ENCODE measurements around the gene SNRNP35. TPM values are rescaled to one million over a fixed set of nuclear protein-coding genes. Genes with fewer than 3 reads are reported as not detected.

Gene SNRNP35
- total RNA-seq, 4 donors from 2014 or later, result 8.6 to 30.0 (median 25.7) TPM

GRCh38 chr12:123472438-123472849, 14.5 kb downstream of the SNRNP35 start:
- Histone ChIP-seq H3K36me3 (peaks cover 0 to 5% (median 0%) of the 10 kb centered on the region in 4 donors), H3K9me3 (no peaks in the 10 kb centered on the region), H3K4me3 (no peak overlapping the region), H3K27ac (no peak overlapping the region), H3K4me1 (no peaks in the 10 kb centered on the region), H3K27me3 (no peaks in the 10 kb centered on the region)
- intact Hi-C loops (cut with DNase I; ENCODE audit: low total_unique reads), result no loop called here
- no peak for DNase-seq
- in situ Hi-C loops (cut with MboI; ENCODE audit: low pct_ligation_motif_present in 1 of 4, low pct_unique_long_range_greater_than_20kb in 1 of 4, low sequenced_read_pairs in 3 of 4), result no loop called here
- TF ChIP-seq EP300 (IDR thresholded peaks at IDR 0.05; ENCODE audit: low read depth) (no peak), POLR2A (IDR thresholded peaks at IDR 0.05) (no peak), POLR2AphosphoS5 (IDR thresholded peaks at IDR 0.05) (no peak)
- TF ChIP-seq, protein P1, sequence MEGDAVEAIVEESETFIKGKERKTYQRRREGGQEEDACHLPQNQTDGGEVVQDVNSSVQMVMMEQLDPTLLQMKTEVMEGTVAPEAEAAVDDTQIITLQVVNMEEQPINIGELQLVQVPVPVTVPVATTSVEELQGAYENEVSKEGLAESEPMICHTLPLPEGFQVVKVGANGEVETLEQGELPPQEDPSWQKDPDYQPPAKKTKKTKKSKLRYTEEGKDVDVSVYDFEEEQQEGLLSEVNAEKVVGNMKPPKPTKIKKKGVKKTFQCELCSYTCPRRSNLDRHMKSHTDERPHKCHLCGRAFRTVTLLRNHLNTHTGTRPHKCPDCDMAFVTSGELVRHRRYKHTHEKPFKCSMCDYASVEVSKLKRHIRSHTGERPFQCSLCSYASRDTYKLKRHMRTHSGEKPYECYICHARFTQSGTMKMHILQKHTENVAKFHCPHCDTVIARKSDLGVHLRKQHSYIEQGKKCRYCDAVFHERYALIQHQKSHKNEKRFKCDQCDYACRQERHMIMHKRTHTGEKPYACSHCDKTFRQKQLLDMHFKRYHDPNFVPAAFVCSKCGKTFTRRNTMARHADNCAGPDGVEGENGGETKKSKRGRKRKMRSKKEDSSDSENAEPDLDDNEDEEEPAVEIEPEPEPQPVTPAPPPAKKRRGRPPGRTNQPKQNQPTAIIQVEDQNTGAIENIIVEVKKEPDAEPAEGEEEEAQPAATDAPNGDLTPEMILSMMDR (IDR thresholded peaks at IDR 0.05), result no peak
- WGBS, 2 donors (ENCODE audit: low coverage in 1 of 2), result 88 to 95% methylated on average over 7 to 12 of the region's 12 CpGs

- WGBS, 2 donors (ENCODE audit: low coverage in 1 of 2), result 82% methylated on average over 13 of the region's 13 CpGs; no CpG with 5 or more reads in 1 of the 2 donors
- H3K9me3 ChIP-seq, result no peaks in the 10 kb centered on the region
- intact Hi-C loops (cut with DNase I; ENCODE audit: low total_unique reads) (no loop called here), in situ Hi-C loops (cut with MboI; ENCODE audit: low pct_ligation_motif_present in 1 of 4, low pct_unique_long_range_greater_than_20kb in 1 of 4, low sequenced_read_pairs in 3 of 4) (no loop called here)
- DNase-seq, result no peak
- no peaks in the 10 kb centered on the region for H3K4me1 ChIP-seq
- no peak overlapping the region for H3K27ac ChIP-seq
- H3K36me3 ChIP-seq, result no peaks in the 10 kb centered on the region
- no peak overlapping the region for H3K4me3 ChIP-seq
- H3K27me3 ChIP-seq, result no peaks in the 10 kb centered on the region
- TF ChIP-seq POLR2A (IDR thresholded peaks at IDR 0.05) (no peak), EP300 (IDR thresholded peaks at IDR 0.05; ENCODE audit: low read depth) (no peak), POLR2AphosphoS5 (IDR thresholded peaks at IDR 0.05) (no peak)
- TF ChIP-seq, protein P1 (IDR thresholded peaks at IDR 0.05), result no peak
Measured at GRCh38 chr12:123474485-123475245, 16.7 kb downstream of the SNRNP35 start.

DNA sequence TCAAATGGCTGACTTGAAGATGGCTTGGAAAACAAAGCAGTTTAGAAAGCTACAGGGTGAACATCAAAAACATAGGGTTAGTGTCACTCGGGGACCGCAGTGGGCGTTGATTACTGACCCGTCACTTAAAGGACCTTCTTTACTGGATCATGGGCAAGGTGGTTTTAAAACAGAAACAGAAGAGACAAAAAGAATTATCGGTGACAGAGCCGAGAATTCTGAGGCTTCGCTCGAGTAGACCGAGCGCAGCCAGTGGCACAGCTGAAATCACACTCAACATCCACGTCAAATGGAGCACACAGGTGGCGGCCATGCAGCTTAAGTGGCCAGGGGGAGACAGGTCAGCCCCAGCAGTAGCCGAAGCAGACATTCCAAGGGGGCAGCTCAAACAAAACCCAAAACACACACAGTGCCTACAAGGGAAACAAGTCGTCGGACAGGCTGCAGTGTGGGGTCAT, 17.3 kb downstream of the SNRNP35 start:
- H3K27ac ChIP-seq, result no peak overlapping the region
- no peak overlapping the region for H3K4me3 ChIP-seq
- no peaks in the 10 kb centered on the region for H3K4me1 ChIP-seq
- 70 to 84% methylated on average over 2 to 15 of the region's 15 CpGs for WGBS, 2 donors (ENCODE audit: low coverage in 1 of 2)
- in situ Hi-C loops (cut with MboI; ENCODE audit: low pct_ligation_motif_present in 1 of 4, low pct_unique_long_range_greater_than_20kb in 1 of 4, low sequenced_read_pairs in 3 of 4) (no loop called here), intact Hi-C loops (cut with DNase I; ENCODE audit: low total_unique reads) (no loop called here)
- H3K9me3 ChIP-seq, result no peaks in the 10 kb centered on the region
- TF ChIP-seq EP300 (IDR thresholded peaks at IDR 0.05; ENCODE audit: low read depth), result no peak
- TF ChIP-seq, protein P1 (IDR thresholded peaks at IDR 0.05), result no peak
- TF ChIP-seq POLR2AphosphoS5 (IDR thresholded peaks at IDR 0.05), result no peak
- no peak for TF ChIP-seq POLR2A (IDR thresholded peaks at IDR 0.05)
- DNase-seq, result no peak
- no peaks in the 10 kb centered on the region for H3K27me3 ChIP-seq
- no peaks in the 10 kb centered on the region for H3K36me3 ChIP-seq

GRCh38 chr12:123478069-123478468, 20.1 kb downstream of the SNRNP35 start:
- Histone ChIP-seq H3K36me3 (no peaks in the 10 kb centered on the region), H3K27me3 (no peaks in the 10 kb centered on the region), H3K27ac (no peak overlapping the region), H3K4me3 (no peak overlapping the region), H3K9me3 (no peaks in the 10 kb centered on the region), H3K4me1 (no peaks in the 10 kb centered on the region)
- WGBS, 2 donors (ENCODE audit: low coverage in 1 of 2), result 91% methylated on average over 11 of the region's 11 CpGs; no CpG with 5 or more reads in 1 of the 2 donors
- TF ChIP-seq POLR2A (IDR thresholded peaks at IDR 0.05) (no peak), EP300 (IDR thresholded peaks at IDR 0.05; ENCODE audit: low read depth) (no peak)
- intact Hi-C loops (cut with DNase I; ENCODE audit: low total_unique reads), result no loop called here
- no peak for DNase-seq
- in situ Hi-C loops (cut with MboI; ENCODE audit: low pct_ligation_motif_present in 1 of 4, low pct_unique_long_range_greater_than_20kb in 1 of 4, low sequenced_read_pairs in 3 of 4), result no loop called here

Measured in transverse colon (tissue), 4 donors.